HS-27A (cell line): ENCODE results near the gene DYDC2.
A peak's percentile ranks its signal among the peaks of the same experiment; 100 is the strongest.
"Not testable (repeated sequence)": the region's sequence is repeated elsewhere in the genome, so short reads cannot be mapped to it uniquely, and the experiment has no call there.

Experiments
- DNase-seq: peaks from one replicate; pipeline ENCODE4 v3.0.0-alpha.2; 2012; ENCODE audit warnings: low read depth, missing footprints

DYDC2 gene

GRCh38 chr10:80356563-80356988 lies at the start of gene DYDC2, which contains the start of gene DYDC1:
DYDC2 (plus strand) TSS chr10:80356781; CDS start chr10:80362444, 5,663 bp downstream.
DYDC1 (minus strand) TSS chr10:80356755; CDS start chr10:80352601, 4,154 bp downstream.
- no peak for DNase-seq

- DNase-seq = no peak
Measured at GRCh38 chr10:80313523-80313922, 43.1 kb upstream of the DYDC2 start.

- no peak for DNase-seq
Measured at GRCh38 chr10:80315391-80315790, 41.2 kb upstream of the DYDC2 start.

- DNase-seq = no peak
Measured at GRCh38 chr10:80318742-80319141, 37.8 kb upstream of the DYDC2 start.

GRCh38 chr10:80319318-80319717 lies 37.3 kb upstream of the DYDC2 start:
- no peak for DNase-seq

GRCh38 chr10:80319725-80320290 lies 36.8 kb upstream of the DYDC2 start:
- no peak for DNase-seq

- no peak for DNase-seq
Measured at GRCh38 chr10:80320377-80320776, 36.2 kb upstream of the DYDC2 start.

GRCh38 chr10:80321183-80321582 lies 35.4 kb upstream of the DYDC2 start:
- DNase-seq = no peak

GRCh38 chr10:80322158-80322557 lies 34.4 kb upstream of the DYDC2 start:
- DNase-seq = no peak

- DNase-seq = no peak
Measured at GRCh38 chr10:80322711-80323110, 33.9 kb upstream of the DYDC2 start.

- no peak for DNase-seq
Measured at GRCh38 chr10:80323311-80323710, 33.3 kb upstream of the DYDC2 start.

GRCh38 chr10:80324086-80324485 lies 32.5 kb upstream of the DYDC2 start:
- peak; percentile 1 for DNase-seq

GRCh38 chr10:80324891-80325364 lies 31.7 kb upstream of the DYDC2 start:
- no peak for DNase-seq

GRCh38 chr10:80333983-80334382 lies 22.6 kb upstream of the DYDC2 start:
- no peak for DNase-seq

- DNase-seq = no peak
Measured at GRCh38 chr10:80344276-80344675, 12.3 kb upstream of the DYDC2 start.

GRCh38 chr10:80344912-80345311 lies 11.7 kb upstream of the DYDC2 start:
- DNase-seq = no peak

- no peak for DNase-seq
Measured at GRCh38 chr10:80350251-80350650, 6.3 kb upstream of the DYDC2 start.

- DNase-seq = no peak
Measured at GRCh38 chr10:80351220-80351619, 5.4 kb upstream of the DYDC2 start.

GRCh38 chr10:80356989-80357850 lies 639 bp downstream of the DYDC2 start:
- DNase-seq = no peak

GRCh38 chr10:80357851-80358125 lies 1.2 kb downstream of the DYDC2 start:
- no peak for DNase-seq

GRCh38 chr10:80358925-80359324 lies 2.3 kb downstream of the DYDC2 start:
- not testable (repeated sequence) for DNase-seq

GRCh38 chr10:80359644-80360043 lies 3.1 kb downstream of the DYDC2 start:
- DNase-seq = no peak

- DNase-seq = no peak
Measured at GRCh38 chr10:80365510-80365909, 8.9 kb downstream of the DYDC2 start.

GRCh38 chr10:80371467-80371866 lies 14.9 kb downstream of the DYDC2 start:
- DNase-seq = no peak
